ENCODE data around the gene PREB. TPM values are rescaled to one million over a fixed set of nuclear protein-coding genes. Genes with fewer than 3 reads are reported as not detected.
"Not testable (repeated sequence)": the region's sequence is repeated elsewhere in the genome, so short reads cannot be mapped to it uniquely, and the experiment has no call there.

PREB gene
- polyA plus RNA-seq, 3 donors, result 70.0 to 78.2 (median 71.7) TPM

DNA sequence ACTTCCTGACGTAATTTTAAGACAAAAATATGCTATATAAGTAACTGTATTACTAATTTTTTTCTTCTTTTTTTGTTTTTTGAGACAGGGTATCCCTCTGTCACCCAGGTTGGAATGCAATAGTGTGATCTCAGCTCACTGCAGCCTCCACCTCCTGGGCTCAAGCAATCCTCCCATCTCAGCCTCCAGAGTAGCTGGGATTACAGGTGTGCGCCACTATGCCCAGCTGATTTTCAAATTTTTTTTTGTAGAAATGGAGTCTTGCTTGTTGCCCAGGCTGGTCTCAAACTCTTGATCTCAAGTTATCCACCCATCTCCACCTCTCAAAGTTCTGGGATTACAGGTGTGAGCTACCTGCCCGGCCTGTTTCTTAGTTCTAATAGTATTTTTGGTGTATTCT is 44.0 kb upstream of the PREB start:
- no peak overlapping the region for H3K27ac Mint-ChIP-seq
- no CpG with 5 or more reads among the region's 3 CpGs for WGBS (ENCODE audit: insufficient coverage)
- peaks cover 2 to 12% (median 3%) of the 10 kb centered on the region in 3 donors for H3K27me3 Mint-ChIP-seq (ENCODE audit: low read depth in 3 of 3)

DNA sequence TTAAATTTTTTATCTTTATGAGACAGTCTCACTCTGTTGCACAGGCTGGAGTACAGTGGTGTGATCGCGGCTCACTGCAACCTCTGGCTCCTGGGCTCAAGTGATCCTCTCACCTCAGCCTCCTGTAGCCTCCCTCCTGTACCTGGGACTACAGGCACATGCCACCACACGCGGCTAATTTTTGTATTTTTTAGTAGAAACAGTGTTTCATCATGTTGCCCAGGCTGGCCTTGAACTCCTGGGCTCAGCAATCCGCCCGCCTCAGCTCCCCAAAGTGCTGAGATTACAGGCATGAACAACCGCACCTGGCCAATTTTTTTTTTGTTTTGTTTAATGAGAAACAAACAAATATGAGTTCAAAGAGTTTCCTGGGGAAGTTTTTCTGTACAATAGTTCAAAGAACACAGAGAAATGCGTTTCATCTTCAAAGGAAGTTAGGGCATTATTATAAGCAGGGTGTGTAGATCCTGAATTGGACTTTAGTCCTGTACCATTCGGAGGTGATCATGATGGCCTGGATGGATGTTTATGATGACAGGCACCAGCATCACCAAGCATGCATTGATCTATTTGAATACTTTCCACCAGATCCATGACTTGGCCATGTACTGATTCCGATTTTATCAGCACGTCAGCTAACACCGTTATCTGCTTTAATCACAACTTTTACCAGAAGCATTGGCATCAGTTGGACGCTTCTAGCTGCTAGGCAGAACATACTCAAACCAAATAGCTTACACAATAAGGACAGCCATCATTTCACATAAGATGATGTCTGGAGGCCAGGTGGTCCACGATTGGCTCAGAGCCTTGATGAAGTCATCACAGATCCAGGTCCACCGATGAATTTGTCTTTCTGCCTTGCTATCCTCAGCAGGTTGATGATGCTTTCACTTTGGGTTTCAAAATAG is 43.3 kb upstream of the PREB start:
- Histone ChIP-seq H3K4me2 (replicated peaks; ENCODE audit: extremely low read depth, low read length, poor library complexity, severe bottlenecking) (no peak overlapping the region), H3K4me3 (replicated peaks in 1 of 3; ENCODE audit: low read depth in 2 of 3, low read length in 3 of 3) (no peak overlapping the region), H3K9me3 (replicated peaks in 1 of 2; ENCODE audit: control insufficient read depth in 1 of 2, insufficient read depth in 1 of 2, low read length in 2 of 2) (no peaks in the 10 kb centered on the region), H3K9ac (ENCODE audit: insufficient read depth, low read length, poor library complexity, severe bottlenecking) (no peak overlapping the region), H3K27me3 (ENCODE audit: control insufficient read depth in 2 of 2, insufficient read depth in 2 of 2, low read length in 2 of 2) (no peaks in the 10 kb centered on the region), H3K79me2 (ENCODE audit: insufficient read depth, low read length) (no peaks in the 10 kb centered on the region), H3K36me3 (replicated peaks in 1 of 2; ENCODE audit: control insufficient read depth in 1 of 2, insufficient read depth in 2 of 2, low read length in 2 of 2) (no peaks in the 10 kb centered on the region), H2AFZ (ENCODE audit: insufficient read depth, low read depth, low read length, poor library complexity, severe bottlenecking) (no peak overlapping the region), H3K4me1 (ENCODE audit: control insufficient read depth in 1 of 2, insufficient read depth in 2 of 2, low read length in 2 of 2) (no peaks in the 10 kb centered on the region), H4K20me1 (ENCODE audit: insufficient read depth, low read length) (no peaks in the 10 kb centered on the region), H3K27ac (ENCODE audit: low read depth in 1 of 2, low read length in 2 of 2) (no peak overlapping the region)
- Mint-ChIP-seq H3K27me3 (ENCODE audit: low read depth in 3 of 3) (peaks cover 2 to 11% (median 5%) of the 10 kb centered on the region in 3 donors), H3K4me3 (no peak overlapping the region), H3K4me1 (no peaks in the 10 kb centered on the region), H3K27ac (no peak overlapping the region), H3K36me3 (no peaks in the 10 kb centered on the region), H3K9me3 (no peaks in the 10 kb centered on the region)
- WGBS (ENCODE audit: insufficient coverage), result 93% methylated on average over 10 of the region's 15 CpGs
- TF ChIP-seq, protein P1, sequence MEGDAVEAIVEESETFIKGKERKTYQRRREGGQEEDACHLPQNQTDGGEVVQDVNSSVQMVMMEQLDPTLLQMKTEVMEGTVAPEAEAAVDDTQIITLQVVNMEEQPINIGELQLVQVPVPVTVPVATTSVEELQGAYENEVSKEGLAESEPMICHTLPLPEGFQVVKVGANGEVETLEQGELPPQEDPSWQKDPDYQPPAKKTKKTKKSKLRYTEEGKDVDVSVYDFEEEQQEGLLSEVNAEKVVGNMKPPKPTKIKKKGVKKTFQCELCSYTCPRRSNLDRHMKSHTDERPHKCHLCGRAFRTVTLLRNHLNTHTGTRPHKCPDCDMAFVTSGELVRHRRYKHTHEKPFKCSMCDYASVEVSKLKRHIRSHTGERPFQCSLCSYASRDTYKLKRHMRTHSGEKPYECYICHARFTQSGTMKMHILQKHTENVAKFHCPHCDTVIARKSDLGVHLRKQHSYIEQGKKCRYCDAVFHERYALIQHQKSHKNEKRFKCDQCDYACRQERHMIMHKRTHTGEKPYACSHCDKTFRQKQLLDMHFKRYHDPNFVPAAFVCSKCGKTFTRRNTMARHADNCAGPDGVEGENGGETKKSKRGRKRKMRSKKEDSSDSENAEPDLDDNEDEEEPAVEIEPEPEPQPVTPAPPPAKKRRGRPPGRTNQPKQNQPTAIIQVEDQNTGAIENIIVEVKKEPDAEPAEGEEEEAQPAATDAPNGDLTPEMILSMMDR (IDR thresholded peaks at IDR 0.05), result no peak
- intact Hi-C loops (cut with micrococcal nuclease), result no loop called here
- no peak for DNase-seq

More for the DNA sequence above, 44.0 kb upstream of the PREB start:
- no peaks in the 10 kb centered on the region for H3K4me1 Mint-ChIP-seq
- no peaks in the 10 kb centered on the region for H3K36me3 Mint-ChIP-seq
- H3K4me3 ChIP-seq (replicated peaks in 1 of 3; ENCODE audit: low read depth in 2 of 3, low read length in 3 of 3), result no peak overlapping the region
- H3K4me2 ChIP-seq (replicated peaks; ENCODE audit: extremely low read depth, low read length, poor library complexity, severe bottlenecking), result no peak overlapping the region
- H3K4me3 Mint-ChIP-seq, result no peak overlapping the region
- no peaks in the 10 kb centered on the region for H3K9me3 ChIP-seq (replicated peaks in 1 of 2; ENCODE audit: control insufficient read depth in 1 of 2, insufficient read depth in 1 of 2, low read length in 2 of 2)
- no peaks in the 10 kb centered on the region for H3K79me2 ChIP-seq (ENCODE audit: insufficient read depth, low read length)
- no peaks in the 10 kb centered on the region for H3K27me3 ChIP-seq (ENCODE audit: control insufficient read depth in 2 of 2, insufficient read depth in 2 of 2, low read length in 2 of 2)
- intact Hi-C loops (cut with micrococcal nuclease), result no loop called here
- no peaks in the 10 kb centered on the region for H3K36me3 ChIP-seq (replicated peaks in 1 of 2; ENCODE audit: control insufficient read depth in 1 of 2, insufficient read depth in 2 of 2, low read length in 2 of 2)
- no peaks in the 10 kb centered on the region for H4K20me1 ChIP-seq (ENCODE audit: insufficient read depth, low read length)
- no peak for DNase-seq
- H3K4me1 ChIP-seq (ENCODE audit: control insufficient read depth in 1 of 2, insufficient read depth in 2 of 2, low read length in 2 of 2), result no peaks in the 10 kb centered on the region
- H3K9ac ChIP-seq (ENCODE audit: insufficient read depth, low read length, poor library complexity, severe bottlenecking), result no peak overlapping the region
- H2AFZ ChIP-seq (ENCODE audit: insufficient read depth, low read depth, low read length, poor library complexity, severe bottlenecking), result no peak overlapping the region
- H3K27ac ChIP-seq (ENCODE audit: low read depth in 1 of 2, low read length in 2 of 2), result no peak overlapping the region
- no peaks in the 10 kb centered on the region for H3K9me3 Mint-ChIP-seq
- TF ChIP-seq, protein P1 (IDR thresholded peaks at IDR 0.05), result no peak

DNA sequence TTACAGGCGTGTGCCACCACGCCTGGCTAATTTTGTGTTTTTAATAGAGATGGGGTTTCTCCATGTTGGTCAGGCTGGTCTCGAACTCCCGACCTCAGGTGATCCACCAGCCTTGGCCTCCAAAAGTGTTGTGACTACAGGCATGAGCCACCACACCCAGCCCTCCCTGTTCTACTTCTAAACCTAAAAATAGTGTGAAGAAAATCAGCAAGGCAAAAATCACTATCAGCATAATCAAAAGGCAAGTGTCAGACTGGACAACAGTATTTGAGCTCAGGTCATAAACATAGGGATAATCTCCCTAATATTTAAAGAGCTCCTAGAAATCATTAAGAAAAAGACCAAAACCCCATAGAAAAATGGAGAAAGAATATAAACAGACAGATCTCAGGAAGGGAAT is 41.3 kb upstream of the PREB start:
- H3K4me1 ChIP-seq (ENCODE audit: control insufficient read depth in 1 of 2, insufficient read depth in 2 of 2, low read length in 2 of 2); H3K79me2 ChIP-seq (ENCODE audit: insufficient read depth, low read length); H3K9me3 ChIP-seq (replicated peaks in 1 of 2; ENCODE audit: control insufficient read depth in 1 of 2, insufficient read depth in 1 of 2, low read length in 2 of 2); H3K27me3 ChIP-seq (ENCODE audit: control insufficient read depth in 2 of 2, insufficient read depth in 2 of 2, low read length in 2 of 2); DNase-seq; intact Hi-C loops (cut with micrococcal nuclease); H3K27me3 Mint-ChIP-seq (ENCODE audit: low read depth in 3 of 3); H3K9me3 Mint-ChIP-seq; H3K27ac ChIP-seq (ENCODE audit: low read depth in 1 of 2, low read length in 2 of 2); H4K20me1 ChIP-seq (ENCODE audit: insufficient read depth, low read length); H3K27ac Mint-ChIP-seq; H3K4me3 Mint-ChIP-seq; H3K4me1 Mint-ChIP-seq; H2AFZ ChIP-seq (ENCODE audit: insufficient read depth, low read depth, low read length, poor library complexity, severe bottlenecking); H3K36me3 Mint-ChIP-seq; H3K4me2 ChIP-seq (replicated peaks; ENCODE audit: extremely low read depth, low read length, poor library complexity, severe bottlenecking); H3K36me3 ChIP-seq (replicated peaks in 1 of 2; ENCODE audit: control insufficient read depth in 1 of 2, insufficient read depth in 2 of 2, low read length in 2 of 2); H3K4me3 ChIP-seq (replicated peaks in 1 of 3; ENCODE audit: low read depth in 2 of 3, low read length in 3 of 3); H3K9ac ChIP-seq (ENCODE audit: insufficient read depth, low read length, poor library complexity, severe bottlenecking): not testable (repeated sequence)
- no CpG with 5 or more reads among the region's 4 CpGs for WGBS (ENCODE audit: insufficient coverage)

Measured in CD14-positive monocyte (primary cell).